Mononuclear cell (primary cell): ENCODE measurements around the gene OR2AG2. TPM values are rescaled to one million over a fixed set of nuclear protein-coding genes. Genes with fewer than 3 reads are reported as not detected.

ENCODE experiments used
- H3K27me3 ChIP-seq: 2 replicates; pipeline ENCODE4 v1.6.0; 2011; ENCODE audit warnings: low read length, control low read depth; ENCODE audit not compliant: insufficient read depth
- H3K4me1 ChIP-seq: 2 replicates; pipeline ENCODE4 v1.5.1; 2011; ENCODE audit warnings: mild to moderate bottlenecking, low read length, control low read depth; ENCODE audit not compliant: insufficient read depth
- H3K4me3 ChIP-seq: 2 replicates; pipeline ENCODE4 v1.5.1; 2011; ENCODE audit warnings: mild to moderate bottlenecking, low read length, moderate library complexity
- H3K9me3 ChIP-seq: 2 replicates; pipeline ENCODE4 v1.5.1; 2011; ENCODE audit warnings: low read depth, mild to moderate bottlenecking, control low read depth, low read length
- total RNA-seq: library from RNA; depleted of rRNA; stranded (reverse); fragments of >200 nt; gene quantifications from one replicate; pipeline ENCODE4 v1.2.3, GENCODE V29; 2012

The OR2AG2 gene
- total RNA-seq, 1 donor: 0.10 TPM

DNA sequence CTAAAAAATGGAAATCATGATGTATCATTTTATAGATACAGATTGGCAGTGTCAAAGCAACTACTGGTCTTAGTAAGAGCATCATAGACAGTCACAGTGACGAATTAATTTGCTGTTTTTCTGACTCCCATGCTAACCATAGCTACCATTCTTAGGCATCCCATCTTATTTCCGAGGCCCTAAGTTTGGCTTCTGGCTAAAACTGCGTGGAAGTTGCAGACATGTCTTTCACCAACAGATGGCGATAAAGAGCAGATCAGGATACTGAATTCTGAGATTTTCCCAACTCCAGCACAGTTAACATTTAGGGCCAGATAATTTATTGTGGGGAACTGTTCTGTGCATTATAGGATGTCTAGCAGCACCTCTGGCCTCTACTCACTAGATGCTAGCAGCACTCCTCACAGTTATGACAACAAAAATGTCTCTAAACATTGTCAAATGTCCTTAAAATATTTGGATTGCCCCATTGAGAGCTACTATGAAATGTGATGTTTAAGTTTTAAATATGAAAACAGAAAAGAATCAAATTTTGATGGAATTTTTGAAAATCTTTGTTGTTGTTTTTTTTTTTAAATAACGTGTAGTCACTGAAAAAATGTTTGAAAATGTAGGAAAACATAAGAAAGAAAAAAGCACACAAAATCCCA is 16.3 kb downstream of the OR2AG2 start:
- Histone ChIP-seq H3K9me3 (no peaks in the 10 kb centered on the region), H3K4me1 (no peaks in the 10 kb centered on the region), H3K4me3 (no peak overlapping the region), H3K27me3 (no peaks in the 10 kb centered on the region)

- Histone ChIP-seq H3K4me3 (no peak overlapping the region), H3K9me3 (no peaks in the 10 kb centered on the region), H3K27me3 (no peaks in the 10 kb centered on the region), H3K4me1 (peaks cover 36% of the 10 kb centered on the region)
Observed at GRCh38 chr11:6747097-6747668, 24.6 kb downstream of the OR2AG2 start.

DNA sequence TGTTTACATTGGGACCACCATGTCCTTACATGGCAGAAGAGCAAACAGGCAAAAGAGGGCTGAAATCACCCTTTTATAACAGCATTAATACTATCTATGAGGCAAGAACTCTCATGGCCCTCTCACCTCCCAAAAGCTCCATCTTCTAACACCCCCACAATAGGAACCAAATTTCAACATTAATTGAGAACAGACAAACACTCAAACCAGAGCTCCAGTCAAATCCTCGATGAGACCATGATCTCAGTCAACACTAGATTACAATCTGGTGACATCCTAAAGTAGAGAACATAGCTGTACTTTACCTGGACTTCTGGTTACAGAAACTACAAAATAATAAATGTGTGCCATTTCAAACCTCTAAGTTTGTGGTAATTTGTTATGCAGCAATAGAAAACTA is 25.1 kb downstream of the OR2AG2 start:
- no peaks in the 10 kb centered on the region for H3K27me3 ChIP-seq
- peak overlapping the region; percentile 57 for H3K4me3 ChIP-seq
- H3K4me1 ChIP-seq: peaks cover 41% of the 10 kb centered on the region
- H3K9me3 ChIP-seq: no peaks in the 10 kb centered on the region

DNA sequence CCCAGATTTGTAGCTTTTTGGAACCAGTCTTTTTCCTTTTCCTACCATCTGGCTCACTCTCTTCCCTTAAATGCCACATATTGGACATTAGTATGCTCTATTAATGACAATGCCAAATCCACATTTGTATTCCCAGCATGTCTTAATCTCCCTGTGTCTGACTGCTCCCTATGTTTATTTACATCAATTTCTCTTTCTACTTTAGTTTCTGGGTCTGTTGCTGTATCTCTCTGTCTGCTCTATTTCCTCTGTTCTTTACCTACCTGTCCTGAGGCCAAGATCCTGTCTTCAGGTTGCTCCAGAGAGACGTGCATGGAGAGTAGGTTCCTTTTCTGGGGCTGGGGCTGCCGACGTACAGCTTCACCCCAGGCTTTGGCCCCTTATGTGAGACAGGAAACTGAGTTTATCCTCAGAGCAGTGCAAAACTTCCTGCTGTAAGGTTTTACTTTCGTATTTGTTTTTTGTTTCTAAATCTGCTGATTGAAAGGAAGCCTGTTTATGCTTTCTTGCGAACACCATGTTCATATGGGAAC is 25.6 kb downstream of the OR2AG2 start:
- H3K4me3 ChIP-seq: peak overlapping the region; percentile 57
- no peaks in the 10 kb centered on the region for H3K27me3 ChIP-seq
- no peaks in the 10 kb centered on the region for H3K9me3 ChIP-seq
- peaks cover 41% of the 10 kb centered on the region for H3K4me1 ChIP-seq

DNA sequence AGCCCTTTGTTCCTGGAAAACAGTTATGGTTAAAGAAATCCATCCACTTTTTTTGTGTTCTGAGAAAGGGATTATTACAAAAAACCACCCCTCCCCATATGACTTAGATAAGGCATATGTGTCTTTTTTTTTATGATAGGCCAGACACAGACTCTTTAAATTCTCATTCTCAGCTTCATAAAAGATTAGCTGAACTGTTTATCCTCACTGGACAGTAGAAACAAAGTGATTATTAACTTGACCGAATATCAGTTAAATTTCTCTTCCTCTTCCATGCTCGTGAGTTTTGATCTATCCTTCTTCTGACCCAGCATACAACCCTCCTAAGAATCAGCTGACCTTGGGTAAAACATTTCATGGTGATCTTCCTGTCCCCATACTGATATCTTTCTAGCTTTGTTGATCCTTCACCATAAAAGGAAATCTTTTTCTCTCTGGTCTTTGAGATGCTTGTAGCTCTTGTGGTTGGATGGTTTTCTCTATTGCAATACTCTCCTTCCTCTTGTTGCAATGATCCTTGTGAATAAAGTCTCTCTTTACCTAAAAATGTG is 26.2 kb downstream of the OR2AG2 start:
- H3K4me1 ChIP-seq: peaks cover 44% of the 10 kb centered on the region
- peak overlapping the region; percentile 57 for H3K4me3 ChIP-seq
- no peaks in the 10 kb centered on the region for H3K27me3 ChIP-seq
- H3K9me3 ChIP-seq: no peaks in the 10 kb centered on the region

GRCh38 chr11:6745018-6745417 is 26.8 kb downstream of the OR2AG2 start:
- peak overlapping the region; percentile 57 for H3K4me3 ChIP-seq
- H3K4me1 ChIP-seq: peaks cover 47% of the 10 kb centered on the region
- no peaks in the 10 kb centered on the region for H3K9me3 ChIP-seq

DNA sequence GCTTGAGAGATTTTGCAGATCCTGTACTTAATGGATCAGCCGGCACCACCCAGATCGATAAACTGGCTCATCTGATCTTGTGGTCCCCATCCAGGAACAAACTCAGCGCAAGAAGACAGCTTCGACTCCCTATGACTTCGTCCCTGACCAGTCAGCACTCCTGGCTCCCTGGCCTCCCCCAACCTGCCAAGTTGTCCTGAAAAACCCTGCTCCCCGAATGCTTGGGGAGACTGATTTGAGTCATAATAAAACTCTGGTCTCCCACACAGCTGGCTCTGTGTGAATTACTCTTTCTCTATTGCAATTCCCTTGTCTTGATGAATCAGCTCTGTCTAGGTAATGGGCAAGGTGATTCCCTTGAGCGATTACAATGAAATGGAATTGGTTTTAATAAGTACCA is 29.5 kb downstream of the OR2AG2 start:
- Histone ChIP-seq H3K27me3 (no peaks in the 10 kb centered on the region), H3K4me1 (peaks cover 62% of the 10 kb centered on the region), H3K4me3 (no peak overlapping the region), H3K9me3 (no peaks in the 10 kb centered on the region)

More at GRCh38 chr11:6745018-6745417, 26.8 kb downstream of the OR2AG2 start:
- no peaks in the 10 kb centered on the region for H3K27me3 ChIP-seq

- no peaks in the 10 kb centered on the region for H3K9me3 ChIP-seq
- H3K4me1 ChIP-seq: peaks cover 75% of the 10 kb centered on the region
- H3K4me3 ChIP-seq: no peak overlapping the region
- H3K27me3 ChIP-seq: no peaks in the 10 kb centered on the region
Observed at GRCh38 chr11:6738590-6738989, 33.2 kb downstream of the OR2AG2 start.

DNA sequence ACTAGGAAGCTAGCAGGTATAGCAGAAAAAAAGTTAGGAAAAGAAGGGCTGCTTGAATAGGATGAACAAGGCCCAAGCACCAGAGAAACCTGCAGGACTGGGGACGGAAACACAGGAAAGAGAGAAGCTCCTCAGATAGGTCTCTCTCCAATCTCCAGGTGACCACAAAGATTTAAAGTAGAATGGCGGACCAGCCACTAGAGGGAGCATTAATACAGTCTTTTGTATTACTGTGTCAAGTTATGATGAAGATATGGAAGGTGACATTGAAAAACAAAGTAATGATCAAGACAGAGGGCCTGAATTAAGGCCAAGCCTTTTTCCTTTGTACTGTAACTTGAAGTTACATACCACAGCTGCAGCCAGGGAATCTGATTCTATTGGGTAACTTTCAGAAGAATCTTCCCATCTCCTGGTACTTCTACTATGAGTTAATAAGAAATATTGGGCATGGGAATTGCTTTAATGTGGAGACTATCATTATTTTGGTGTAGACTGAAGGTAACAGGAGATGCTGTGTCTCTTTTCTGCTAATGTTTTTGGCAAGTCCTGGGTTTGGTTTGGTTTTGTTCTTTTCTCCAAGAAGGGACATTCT is 33.8 kb downstream of the OR2AG2 start:
- H3K27me3 ChIP-seq: no peaks in the 10 kb centered on the region
- H3K4me3 ChIP-seq: no peak overlapping the region
- no peaks in the 10 kb centered on the region for H3K9me3 ChIP-seq
- H3K4me1 ChIP-seq: peaks cover 71% of the 10 kb centered on the region

DNA sequence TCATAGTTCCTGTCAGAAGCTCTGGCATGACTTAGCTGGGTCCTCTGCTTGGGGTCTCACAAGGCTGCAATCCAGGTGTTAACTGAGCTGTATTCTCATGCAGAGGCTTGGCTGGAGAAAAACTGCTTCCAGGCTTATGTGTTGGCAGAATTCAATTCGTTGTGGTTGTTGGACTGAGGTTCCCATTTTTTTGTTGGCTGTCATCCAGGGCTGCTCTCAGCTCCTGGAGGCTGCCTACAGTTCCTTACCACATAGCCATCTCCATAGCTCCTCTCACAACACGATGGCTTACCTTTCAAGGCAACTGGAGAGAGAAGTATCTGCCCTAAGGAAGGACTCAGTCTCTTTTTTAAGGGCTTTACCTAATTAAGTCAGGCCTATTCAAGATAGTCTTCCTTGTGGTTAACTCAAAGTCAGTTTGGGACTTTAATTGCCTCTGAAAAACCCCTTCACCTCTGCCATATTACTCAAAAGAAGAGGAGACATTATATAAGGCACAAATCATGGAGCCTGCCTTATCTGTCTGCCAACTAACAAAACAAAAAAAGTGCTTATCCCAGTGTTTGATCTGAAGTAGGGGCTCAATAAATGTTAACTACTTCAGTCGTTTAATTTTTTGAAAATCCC is 35.2 kb downstream of the OR2AG2 start:
- H3K4me3 ChIP-seq: no peak overlapping the region
- H3K9me3 ChIP-seq: no peaks in the 10 kb centered on the region
- H3K27me3 ChIP-seq: no peaks in the 10 kb centered on the region
- peaks cover 62% of the 10 kb centered on the region for H3K4me1 ChIP-seq

DNA sequence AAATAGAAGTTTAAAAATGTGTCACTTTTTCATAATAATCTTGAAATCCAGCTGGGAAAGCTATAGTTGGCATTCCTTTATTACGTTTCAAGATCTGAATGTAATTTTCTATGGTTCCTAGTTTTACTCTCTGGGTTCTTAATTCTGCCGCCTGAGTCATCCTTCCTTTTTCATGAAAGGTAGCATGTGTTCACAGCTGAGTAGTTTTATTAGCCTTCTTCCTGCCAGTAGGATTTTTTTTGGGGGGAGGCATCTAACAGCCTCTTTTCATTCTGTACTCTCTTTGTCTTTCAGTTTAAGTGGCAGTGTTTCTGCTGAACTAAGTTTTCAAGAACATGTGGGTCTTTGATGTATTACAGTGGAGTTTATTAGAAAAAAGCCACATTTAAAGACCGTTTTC is 36.5 kb downstream of the OR2AG2 start:
- Histone ChIP-seq H3K4me3 (no peak overlapping the region), H3K4me1 (peaks cover 57% of the 10 kb centered on the region), H3K27me3 (no peaks in the 10 kb centered on the region), H3K9me3 (no peaks in the 10 kb centered on the region)

- H3K27me3 ChIP-seq: no peaks in the 10 kb centered on the region
- peaks cover 54% of the 10 kb centered on the region for H3K4me1 ChIP-seq
- H3K9me3 ChIP-seq: no peaks in the 10 kb centered on the region
- no peak overlapping the region for H3K4me3 ChIP-seq
Observed at GRCh38 chr11:6734616-6735015, 37.2 kb downstream of the OR2AG2 start.

DNA sequence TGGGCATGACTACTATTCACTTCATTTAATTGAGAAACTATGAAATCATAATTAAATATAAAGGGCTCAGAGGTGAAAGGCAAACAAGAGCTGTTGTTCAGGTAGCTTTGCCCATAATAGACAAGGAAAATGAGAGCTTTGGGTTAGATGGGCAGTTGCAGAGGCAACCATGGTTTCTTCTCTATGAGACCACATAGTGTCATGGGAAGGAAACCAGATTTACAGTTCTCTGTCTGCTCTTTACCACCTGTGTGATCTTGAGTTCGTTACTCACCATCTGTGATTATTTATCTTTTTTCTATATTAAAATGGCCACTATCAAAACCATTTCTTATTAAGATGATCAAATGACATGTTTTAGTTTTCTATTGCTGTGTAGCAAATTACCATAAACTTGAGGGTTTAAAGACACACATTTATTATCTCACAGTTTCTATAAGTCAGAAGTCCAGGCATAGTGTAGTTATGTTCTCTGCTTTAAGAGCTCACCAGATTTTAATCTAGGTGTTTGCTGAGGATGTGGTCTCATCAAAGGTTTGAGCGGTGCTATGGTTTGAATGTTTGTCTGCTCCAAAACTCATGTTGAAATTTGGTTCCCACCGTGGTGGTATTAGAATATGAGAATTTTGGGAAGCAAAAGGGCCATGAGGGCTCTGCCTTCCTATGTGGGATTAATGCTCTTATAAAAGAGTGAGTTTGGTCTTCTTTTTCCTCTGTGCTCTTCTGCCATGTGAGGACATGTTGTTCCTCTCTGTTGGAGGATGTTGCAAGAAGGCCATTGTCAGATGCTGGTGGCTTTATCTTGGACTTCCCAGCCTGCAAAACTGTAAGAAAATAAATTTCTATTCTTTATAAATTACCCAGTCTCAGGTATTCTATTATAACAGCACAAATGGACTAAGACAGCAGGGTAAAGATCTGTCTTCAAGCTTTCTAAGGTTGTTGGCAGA is 38.2 kb downstream of the OR2AG2 start:
- H3K9me3 ChIP-seq: no peaks in the 10 kb centered on the region
- H3K4me1 ChIP-seq: peaks cover 55% of the 10 kb centered on the region
- no peak overlapping the region for H3K4me3 ChIP-seq
- H3K27me3 ChIP-seq: no peaks in the 10 kb centered on the region
